ENCODE data around the gene ZFHX3. TPM values are rescaled to one million over a fixed set of nuclear protein-coding genes. Genes with fewer than 3 reads are reported as not detected.

Gene ZFHX3
- total and polyA plus RNA-seq, 2 donors (not counting 1 experiment from before 2014, with no cell fraction given) = 4.7 to 7.3 TPM

DNA sequence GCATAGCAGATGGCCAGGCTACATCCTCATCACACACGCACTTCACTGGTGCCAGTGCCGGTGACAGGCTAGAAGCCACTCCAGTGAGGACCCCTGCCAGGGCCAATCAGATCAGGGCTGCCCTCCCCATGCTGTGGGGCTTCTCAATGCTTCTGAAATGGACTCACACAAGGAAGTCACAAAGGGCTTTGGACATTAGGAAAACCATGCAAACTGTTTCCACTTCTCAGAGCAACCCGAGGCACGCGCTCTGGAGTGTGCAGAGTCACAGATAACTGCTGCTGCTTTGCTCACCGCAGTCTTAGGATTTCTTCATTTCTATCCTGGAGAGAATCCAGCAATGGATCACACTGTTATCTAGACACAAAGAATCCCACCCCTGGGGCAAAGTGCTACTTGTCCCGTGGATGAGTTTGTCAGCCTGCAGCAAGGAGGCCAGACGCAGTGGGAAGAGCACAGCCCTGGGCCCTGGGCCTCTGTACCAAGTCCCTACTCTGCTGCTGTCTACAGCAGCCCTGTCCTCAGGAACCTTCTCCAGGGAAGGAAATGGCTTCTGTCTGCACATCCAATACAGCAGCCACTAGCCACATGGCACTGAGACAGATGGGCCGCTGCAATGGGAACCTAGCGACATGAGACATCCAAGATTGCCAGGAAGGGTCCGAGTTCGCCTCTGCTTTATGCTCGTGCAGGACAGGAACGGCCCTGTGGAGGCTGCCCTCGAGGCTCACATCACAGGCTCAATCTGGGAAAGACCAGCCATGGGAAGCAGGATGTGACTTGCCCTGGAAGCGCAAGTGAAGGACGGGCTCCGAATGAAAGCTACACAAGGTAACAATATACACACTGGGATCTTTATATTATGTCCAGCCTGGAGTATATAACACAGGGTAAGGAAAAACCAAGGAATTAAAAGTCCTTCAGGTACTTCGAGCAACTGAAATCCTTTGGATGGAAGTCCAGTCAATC is 169.3 kb downstream of the ZFHX3 start:
- TF ChIP-seq EZH2 (IDR thresholded peaks at IDR 0.05; ENCODE audit: low read length, missing control alignments) = no peak
- TF ChIP-seq, protein P1, sequence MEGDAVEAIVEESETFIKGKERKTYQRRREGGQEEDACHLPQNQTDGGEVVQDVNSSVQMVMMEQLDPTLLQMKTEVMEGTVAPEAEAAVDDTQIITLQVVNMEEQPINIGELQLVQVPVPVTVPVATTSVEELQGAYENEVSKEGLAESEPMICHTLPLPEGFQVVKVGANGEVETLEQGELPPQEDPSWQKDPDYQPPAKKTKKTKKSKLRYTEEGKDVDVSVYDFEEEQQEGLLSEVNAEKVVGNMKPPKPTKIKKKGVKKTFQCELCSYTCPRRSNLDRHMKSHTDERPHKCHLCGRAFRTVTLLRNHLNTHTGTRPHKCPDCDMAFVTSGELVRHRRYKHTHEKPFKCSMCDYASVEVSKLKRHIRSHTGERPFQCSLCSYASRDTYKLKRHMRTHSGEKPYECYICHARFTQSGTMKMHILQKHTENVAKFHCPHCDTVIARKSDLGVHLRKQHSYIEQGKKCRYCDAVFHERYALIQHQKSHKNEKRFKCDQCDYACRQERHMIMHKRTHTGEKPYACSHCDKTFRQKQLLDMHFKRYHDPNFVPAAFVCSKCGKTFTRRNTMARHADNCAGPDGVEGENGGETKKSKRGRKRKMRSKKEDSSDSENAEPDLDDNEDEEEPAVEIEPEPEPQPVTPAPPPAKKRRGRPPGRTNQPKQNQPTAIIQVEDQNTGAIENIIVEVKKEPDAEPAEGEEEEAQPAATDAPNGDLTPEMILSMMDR (conservative IDR thresholded peaks at IDR 0.05 in 1 of 2, IDR thresholded peaks at IDR 0.05 in 1 of 2; ENCODE audit: low read depth in 1 of 2, low read length in 2 of 2) = no peak
- peak overlapping the region; percentile 3 for H3K9ac ChIP-seq (ENCODE audit: insufficient read depth, low read length)
- no peak overlapping the region for H3K4me3 ChIP-seq (replicated peaks in 1 of 4; ENCODE audit: control extremely low read depth in 1 of 4, insufficient read depth in 1 of 4, low read depth in 3 of 4, low read length in 4 of 4)
- peak; percentile 79 to 80 for DNase-seq (ENCODE audit: low read depth in 2 of 2)
- H3K79me2 ChIP-seq (ENCODE audit: control insufficient read depth, insufficient read depth, low read length) = peaks cover 11% of the 10 kb centered on the region
- peaks cover 2% of the 10 kb centered on the region for H3K36me3 ChIP-seq (ENCODE audit: control insufficient read depth, insufficient read depth, low read length)
- H3K9me3 ChIP-seq (ENCODE audit: control insufficient read depth, insufficient read depth, low read depth, low read length) = no peaks in the 10 kb centered on the region
- peak overlapping the region; percentile 55 for H3K27ac ChIP-seq (ENCODE audit: insufficient read depth, low read length)
- H2AFZ ChIP-seq (ENCODE audit: low read length) = no peak overlapping the region
- H3K4me2 ChIP-seq (ENCODE audit: extremely low read depth, insufficient read depth, low read length) = no peak overlapping the region
- H4K20me1 ChIP-seq (ENCODE audit: control insufficient read depth, extremely low read depth, insufficient read depth, low read length) = no peaks in the 10 kb centered on the region
- no peaks in the 10 kb centered on the region for H3K27me3 ChIP-seq (ENCODE audit: control insufficient read depth, insufficient read depth, low read length)
- peaks cover 24% of the 10 kb centered on the region for H3K4me1 ChIP-seq (ENCODE audit: control insufficient read depth, extremely low read depth, insufficient read depth, low read length)

- H2AFZ ChIP-seq (ENCODE audit: low read length) = no peak overlapping the region
- H3K4me3 ChIP-seq (replicated peaks in 1 of 4; ENCODE audit: control extremely low read depth in 1 of 4, insufficient read depth in 1 of 4, low read depth in 3 of 4, low read length in 4 of 4) = no peak overlapping the region
- H3K9ac ChIP-seq (ENCODE audit: insufficient read depth, low read length) = peak overlapping the region; percentile 33
These were observed 170.4 kb downstream of the ZFHX3 start for GRCh38 chr16:72877374-72878028.

More at GRCh38 chr16:72877374-72878028, 170.4 kb downstream of the ZFHX3 start:
- Histone ChIP-seq H3K36me3 (ENCODE audit: control insufficient read depth, insufficient read depth, low read length) (peaks cover 2% of the 10 kb centered on the region), H3K4me2 (ENCODE audit: extremely low read depth, insufficient read depth, low read length) (no peak overlapping the region), H3K79me2 (ENCODE audit: control insufficient read depth, insufficient read depth, low read length) (peaks cover 9% of the 10 kb centered on the region), H3K9me3 (ENCODE audit: control insufficient read depth, insufficient read depth, low read depth, low read length) (no peaks in the 10 kb centered on the region), H3K27me3 (ENCODE audit: control insufficient read depth, insufficient read depth, low read length) (no peaks in the 10 kb centered on the region), H3K4me1 (ENCODE audit: control insufficient read depth, extremely low read depth, insufficient read depth, low read length) (peaks cover 24% of the 10 kb centered on the region), H4K20me1 (ENCODE audit: control insufficient read depth, extremely low read depth, insufficient read depth, low read length) (no peaks in the 10 kb centered on the region), H3K27ac (ENCODE audit: insufficient read depth, low read length) (peak overlapping the region; percentile 55)
- peak; percentile 69 to 90 for DNase-seq (ENCODE audit: low read depth in 2 of 2)
- TF ChIP-seq EZH2 (IDR thresholded peaks at IDR 0.05; ENCODE audit: low read length, missing control alignments) = no peak
- TF ChIP-seq, protein P1 (conservative IDR thresholded peaks at IDR 0.05 in 1 of 2, IDR thresholded peaks at IDR 0.05 in 1 of 2; ENCODE audit: low read depth in 1 of 2, low read length in 2 of 2) = no peak

Data from fibroblast of lung (primary cell).